Measurements from ENCODE around the gene GGA3.

The GGA3 gene

GRCh38 chr17:75199886-75200618 lies 61.4 kb downstream of the GGA3 start:
- H4K20me1 ChIP-seq: no peaks in the 10 kb centered on the region
- H3K27me3 ChIP-seq: no peaks in the 10 kb centered on the region
- H3K9ac ChIP-seq: no peak overlapping the region
- no peaks in the 10 kb centered on the region for H3K36me3 ChIP-seq
- H3K4me3 ChIP-seq: no peak overlapping the region
- TF ChIP-seq Cebpa-rat (IDR thresholded peaks at IDR 0.05): no peak
- H3K9me3 ChIP-seq: no peaks in the 10 kb centered on the region
- H3K4me2 ChIP-seq: no peak overlapping the region
- H3K4me1 ChIP-seq: peaks cover 15% of the 10 kb centered on the region
- no peak overlapping the region for H3K27ac ChIP-seq

- Histone ChIP-seq H3K4me3 (no peak overlapping the region), H3K4me2 (no peak overlapping the region), H3K27me3 (no peaks in the 10 kb centered on the region), H4K20me1 (no peaks in the 10 kb centered on the region), H3K4me1 (no peaks in the 10 kb centered on the region), H3K9ac (no peak overlapping the region), H3K27ac (no peak overlapping the region), H3K9me3 (no peaks in the 10 kb centered on the region), H3K36me3 (no peaks in the 10 kb centered on the region)
- no peak for TF ChIP-seq Cebpa-rat (IDR thresholded peaks at IDR 0.05)
Measured at GRCh38 chr17:75194879-75195278, 66.5 kb downstream of the GGA3 start.

- H3K9ac ChIP-seq: no peak overlapping the region
- H3K4me2 ChIP-seq: no peak overlapping the region
- TF ChIP-seq Cebpa-rat (IDR thresholded peaks at IDR 0.05): no peak
- no peak overlapping the region for H3K4me3 ChIP-seq
- no peak overlapping the region for H3K27ac ChIP-seq
- H3K36me3 ChIP-seq: no peaks in the 10 kb centered on the region
- H3K9me3 ChIP-seq: no peaks in the 10 kb centered on the region
- no peaks in the 10 kb centered on the region for H3K4me1 ChIP-seq
- no peaks in the 10 kb centered on the region for H3K27me3 ChIP-seq
- no peaks in the 10 kb centered on the region for H4K20me1 ChIP-seq
Measured at GRCh38 chr17:75191584-75191983, 69.8 kb downstream of the GGA3 start.

- Histone ChIP-seq H3K9me3 (no peaks in the 10 kb centered on the region), H4K20me1 (no peaks in the 10 kb centered on the region), H3K4me2 (no peak overlapping the region), H3K27me3 (no peaks in the 10 kb centered on the region), H3K36me3 (no peaks in the 10 kb centered on the region), H3K4me1 (peaks cover 3% of the 10 kb centered on the region), H3K9ac (no peak overlapping the region), H3K27ac (no peak overlapping the region), H3K4me3 (no peak overlapping the region)
- TF ChIP-seq Cebpa-rat (IDR thresholded peaks at IDR 0.05): no peak
Measured at GRCh38 chr17:75188614-75189013, 72.8 kb downstream of the GGA3 start.
